Parathyroid adenoma (tissue), 2 donors: Measurements from ENCODE around the gene UBE2R2.
A peak's percentile ranks its signal among the peaks of the same experiment; 100 is the strongest.
"Not testable (repeated sequence)": the region's sequence is repeated elsewhere in the genome, so short reads cannot be mapped to it uniquely, and the experiment has no call there.

Experiments used
- H2AFZ ChIP-seq: fragments of 300-600 bp; sonication (generic); one replicate; pipeline ENCODE4 v1.7.0; 2017; ENCODE audit warnings: antibody characterized with exemption, mild to moderate bottlenecking
- H3K27ac ChIP-seq: fragments of 300-600 bp; sonication (generic); one replicate; pipeline ENCODE4 v1.7.0; 2017
- H3K27me3 ChIP-seq: fragments of 300-600 bp; sonication (generic); one replicate; pipeline ENCODE4 v1.7.0; 2017; ENCODE audit warnings: low read length; ENCODE audit not compliant: control insufficient read depth, insufficient read depth
- H3K36me3 ChIP-seq: fragments of 300-600 bp; sonication (generic); one replicate; pipeline ENCODE4 v1.7.0; 2017; ENCODE audit warnings: low read length; ENCODE audit not compliant: control insufficient read depth, insufficient read depth
- H3K4me1 ChIP-seq: fragments of 300-600 bp; sonication (generic); one replicate; pipeline ENCODE4 v1.7.0; 2017; ENCODE audit warnings: control low read depth
- H3K4me2 ChIP-seq: fragments of 300-600 bp; sonication (generic); one replicate; pipeline ENCODE4 v1.7.0; 2017; ENCODE audit warnings: low read length
- H3K4me3 ChIP-seq: fragments of 300-600 bp; sonication (generic); one replicate; pipeline ENCODE4 v1.7.0; 2017; ENCODE audit warnings: low read depth, low read length
- H3K79me2 ChIP-seq: fragments of 300-600 bp; sonication (generic); one replicate; pipeline ENCODE4 v1.7.0; 2017; ENCODE audit warnings: control low read depth
- H3K9ac ChIP-seq: fragments of 300-600 bp; sonication (generic); one replicate; pipeline ENCODE4 v1.7.0; 2017; ENCODE audit warnings: mild to moderate bottlenecking
- H3K9me3 ChIP-seq: fragments of 300-600 bp; sonication (generic); one replicate; pipeline ENCODE4 v1.7.0; 2017; ENCODE audit warnings: low read length; ENCODE audit not compliant: control insufficient read depth
- TF ChIP-seq, protein P1 (sequence below): fragments of 300-600 bp; sonication (generic); IDR thresholded peaks from one replicate; pipeline ENCODE4 v1.7.0; 2017; ENCODE audit warnings: antibody characterized with exemption, mild to moderate bottlenecking
- donor health status: primary hyperparathyroidism.

Gene UBE2R2

DNA sequence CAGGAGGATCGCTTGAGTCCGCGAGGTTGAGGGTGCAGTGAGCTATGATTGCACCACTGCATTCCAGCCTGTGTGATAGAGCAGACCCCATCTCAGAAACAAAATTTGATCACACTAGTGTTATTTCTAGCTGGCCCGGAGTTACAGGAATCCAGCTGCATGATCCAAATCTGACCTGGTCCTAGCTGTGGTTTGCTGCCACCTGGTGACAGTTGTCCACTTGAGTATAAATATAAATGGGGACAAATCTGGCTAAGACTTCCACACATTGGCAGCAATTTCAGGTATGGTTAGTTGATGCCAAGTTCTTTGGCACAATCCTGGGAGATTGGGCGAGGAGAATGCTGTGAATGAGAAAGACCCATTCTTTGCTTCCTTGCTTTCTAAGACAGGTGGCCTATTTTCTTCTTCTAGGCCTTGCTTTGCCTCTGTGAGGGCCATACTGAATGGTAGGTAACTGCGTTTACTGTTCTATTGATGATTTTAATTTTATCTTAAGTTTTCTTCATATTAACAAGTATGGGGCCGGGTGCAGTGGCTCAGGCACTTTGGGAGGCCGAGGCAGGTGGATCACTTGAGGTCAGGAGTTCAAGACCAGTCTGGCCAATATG is 35.4 kb downstream of the UBE2R2 start:
- Histone ChIP-seq H3K36me3 (no peaks in the 10 kb centered on the region), H3K4me3 (no peak overlapping the region), H3K9me3 (no peaks in the 10 kb centered on the region), H2AFZ (no peak overlapping the region), H3K9ac (no peak overlapping the region), H3K4me1 (peaks cover 2% of the 10 kb centered on the region), H3K79me2 (peaks cover 6% of the 10 kb centered on the region), H3K27me3 (no peaks in the 10 kb centered on the region), H3K4me2 (no peak overlapping the region), H3K27ac (no peak overlapping the region)
- TF ChIP-seq, protein P1, sequence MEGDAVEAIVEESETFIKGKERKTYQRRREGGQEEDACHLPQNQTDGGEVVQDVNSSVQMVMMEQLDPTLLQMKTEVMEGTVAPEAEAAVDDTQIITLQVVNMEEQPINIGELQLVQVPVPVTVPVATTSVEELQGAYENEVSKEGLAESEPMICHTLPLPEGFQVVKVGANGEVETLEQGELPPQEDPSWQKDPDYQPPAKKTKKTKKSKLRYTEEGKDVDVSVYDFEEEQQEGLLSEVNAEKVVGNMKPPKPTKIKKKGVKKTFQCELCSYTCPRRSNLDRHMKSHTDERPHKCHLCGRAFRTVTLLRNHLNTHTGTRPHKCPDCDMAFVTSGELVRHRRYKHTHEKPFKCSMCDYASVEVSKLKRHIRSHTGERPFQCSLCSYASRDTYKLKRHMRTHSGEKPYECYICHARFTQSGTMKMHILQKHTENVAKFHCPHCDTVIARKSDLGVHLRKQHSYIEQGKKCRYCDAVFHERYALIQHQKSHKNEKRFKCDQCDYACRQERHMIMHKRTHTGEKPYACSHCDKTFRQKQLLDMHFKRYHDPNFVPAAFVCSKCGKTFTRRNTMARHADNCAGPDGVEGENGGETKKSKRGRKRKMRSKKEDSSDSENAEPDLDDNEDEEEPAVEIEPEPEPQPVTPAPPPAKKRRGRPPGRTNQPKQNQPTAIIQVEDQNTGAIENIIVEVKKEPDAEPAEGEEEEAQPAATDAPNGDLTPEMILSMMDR, result peak; percentile 62

DNA sequence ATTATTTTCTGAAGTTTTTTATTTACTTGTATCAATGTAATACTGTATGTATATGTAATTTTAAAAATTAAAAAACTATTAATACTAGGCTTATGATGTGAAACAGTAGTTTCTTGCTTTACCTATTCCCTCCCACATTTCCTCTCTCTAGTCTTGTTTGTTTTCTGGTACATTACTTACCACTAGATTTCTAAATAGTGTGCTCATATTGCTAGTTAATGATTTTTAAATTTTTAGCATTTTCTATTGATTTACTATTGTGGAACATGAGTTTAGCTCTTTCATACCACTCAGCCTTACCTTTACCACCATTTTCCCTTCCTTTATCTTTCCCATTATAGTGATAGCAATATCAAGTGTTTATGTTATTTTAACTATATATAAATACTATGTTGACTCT is 39.3 kb downstream of the UBE2R2 start:
- TF ChIP-seq, protein P1, result no peak
- no peaks in the 10 kb centered on the region for H3K27me3 ChIP-seq
- H3K4me2 ChIP-seq, result no peak overlapping the region
- no peak overlapping the region for H3K4me3 ChIP-seq
- no peak overlapping the region for H3K27ac ChIP-seq
- H3K36me3 ChIP-seq, result no peaks in the 10 kb centered on the region
- peaks cover 17% of the 10 kb centered on the region for H3K79me2 ChIP-seq
- H3K9ac ChIP-seq, result no peak overlapping the region
- no peaks in the 10 kb centered on the region for H3K4me1 ChIP-seq
- no peaks in the 10 kb centered on the region for H3K9me3 ChIP-seq
- no peak overlapping the region for H2AFZ ChIP-seq

DNA sequence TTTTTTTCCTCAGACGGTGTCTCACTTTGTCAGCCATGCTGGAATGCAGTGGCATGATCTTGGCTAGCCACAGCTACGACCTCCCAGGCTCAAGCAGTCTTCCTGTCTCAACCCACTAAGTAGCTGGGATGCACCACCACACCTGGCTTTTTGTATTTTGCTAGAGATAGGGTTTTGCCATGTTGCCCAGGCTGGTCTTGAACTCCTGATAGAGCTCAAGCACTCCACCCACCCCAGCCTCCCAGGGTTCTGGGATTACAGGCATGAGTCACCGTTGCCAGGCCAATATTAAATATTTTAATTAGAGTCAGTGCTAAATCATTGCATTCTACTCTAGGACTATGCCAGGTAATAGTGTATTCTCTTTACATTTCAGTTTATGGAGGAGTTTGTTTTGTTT is 41.5 kb downstream of the UBE2R2 start:
- Histone ChIP-seq H3K79me2 (peaks cover 24% of the 10 kb centered on the region), H3K36me3 (no peaks in the 10 kb centered on the region), H3K9me3 (no peaks in the 10 kb centered on the region), H3K27me3 (no peaks in the 10 kb centered on the region), H3K4me1 (no peaks in the 10 kb centered on the region), H3K4me2 (no peak overlapping the region), H3K9ac (no peak overlapping the region), H3K27ac (no peak overlapping the region), H3K4me3 (no peak overlapping the region), H2AFZ (no peak overlapping the region)
- TF ChIP-seq, protein P1, result no peak

DNA sequence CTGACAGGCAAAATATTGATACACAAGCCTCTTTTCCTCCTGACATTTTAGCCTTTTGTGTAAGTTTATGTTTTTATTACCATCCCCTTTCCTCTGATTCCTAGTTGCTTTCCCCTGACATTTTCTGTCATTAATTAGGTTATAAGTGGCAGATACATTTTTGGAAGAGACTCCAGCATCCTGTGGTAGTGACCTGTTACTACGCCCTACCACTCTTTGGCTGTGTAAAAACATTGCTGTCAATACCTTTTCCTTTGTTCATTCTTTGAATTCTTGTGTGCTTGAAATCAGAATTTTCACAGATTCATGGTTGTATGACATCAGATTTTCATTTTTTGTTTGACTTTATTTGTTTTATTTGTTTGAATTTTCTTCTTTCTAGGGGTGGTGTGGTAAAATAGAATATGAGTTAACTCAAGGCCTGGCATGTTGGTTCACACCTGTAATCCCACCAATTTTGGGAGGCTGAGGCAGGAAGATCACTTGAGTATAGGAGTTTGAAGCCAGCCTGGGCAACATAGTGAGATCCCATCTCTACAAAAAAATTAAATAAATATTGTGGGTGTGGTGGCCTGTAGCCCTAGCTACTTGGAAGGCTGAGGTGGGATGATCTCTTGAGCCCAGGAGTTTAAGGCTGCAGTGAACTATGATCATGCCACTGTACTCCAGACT is 43.4 kb downstream of the UBE2R2 start:
- Histone ChIP-seq H3K9me3 (no peaks in the 10 kb centered on the region), H3K79me2 (peaks cover 25% of the 10 kb centered on the region), H3K27me3 (no peaks in the 10 kb centered on the region), H3K4me3 (no peak overlapping the region), H3K4me2 (no peak overlapping the region), H3K36me3 (no peaks in the 10 kb centered on the region), H3K9ac (no peak overlapping the region), H3K4me1 (no peaks in the 10 kb centered on the region), H2AFZ (no peak overlapping the region), H3K27ac (no peak overlapping the region)
- TF ChIP-seq, protein P1, result no peak

DNA sequence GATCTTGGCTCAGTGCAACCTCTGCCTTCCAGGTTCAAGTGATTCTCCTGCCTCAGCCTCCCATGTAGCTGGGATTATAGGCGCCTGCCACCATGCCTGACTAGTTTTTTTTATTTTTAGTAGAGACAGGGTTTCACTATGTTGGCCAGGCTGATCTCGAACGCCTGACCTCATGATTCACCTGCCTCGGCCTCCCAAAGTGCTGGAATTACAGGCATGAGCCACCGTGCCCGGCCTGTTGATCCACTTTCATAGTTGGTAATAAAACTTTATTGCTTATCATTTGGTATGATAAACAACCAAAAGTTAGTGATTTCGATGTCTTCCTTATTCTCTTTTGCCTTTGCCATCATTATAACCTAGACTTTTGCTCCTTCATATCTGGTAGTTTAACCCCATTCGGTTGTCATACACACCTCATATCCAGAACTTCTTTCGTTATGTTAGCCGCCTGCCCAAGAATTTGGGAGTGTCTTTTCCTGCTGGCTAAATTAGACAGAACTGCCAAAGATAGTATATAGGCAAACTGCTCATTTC is 45.0 kb downstream of the UBE2R2 start:
- Histone ChIP-seq H2AFZ (no peak overlapping the region), H3K79me2 (peaks cover 22% of the 10 kb centered on the region), H3K36me3 (no peaks in the 10 kb centered on the region), H3K27ac (no peak overlapping the region), H3K4me3 (no peak overlapping the region), H3K9me3 (no peaks in the 10 kb centered on the region), H3K27me3 (no peaks in the 10 kb centered on the region), H3K4me2 (no peak overlapping the region), H3K4me1 (no peaks in the 10 kb centered on the region), H3K9ac (no peak overlapping the region)
- TF ChIP-seq, protein P1, result no peak

DNA sequence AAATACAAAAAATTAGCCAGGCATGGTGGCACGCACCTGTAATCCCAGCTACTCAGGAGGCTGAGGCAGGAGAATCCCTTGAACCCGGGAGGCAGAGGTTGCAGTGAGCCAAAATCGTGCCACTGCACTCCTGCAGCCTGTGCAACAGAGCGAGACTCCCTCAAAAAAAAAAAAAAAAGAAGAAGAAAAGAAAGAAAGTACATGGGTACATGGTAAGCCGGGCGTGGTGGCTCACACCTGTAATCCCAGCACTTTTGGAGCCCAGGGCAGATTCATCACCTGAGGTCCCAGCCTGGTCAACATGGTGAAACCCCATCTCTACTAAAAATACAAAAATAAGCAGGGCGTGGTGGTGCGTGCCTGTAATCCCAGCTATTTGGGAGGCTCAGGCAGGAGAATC is 46.1 kb downstream of the UBE2R2 start:
- H3K79me2 ChIP-seq, result peaks cover 16% of the 10 kb centered on the region
- not testable (repeated sequence) for H2AFZ ChIP-seq, H3K27ac ChIP-seq, H3K27me3 ChIP-seq, H3K9me3 ChIP-seq, H3K4me2 ChIP-seq, H3K9ac ChIP-seq, H3K36me3 ChIP-seq, H3K4me3 ChIP-seq, H3K4me1 ChIP-seq
